GM18868 (cell line): ENCODE measurements around the gene CNOT8.
"Not testable (repeated sequence)": the region's sequence is repeated elsewhere in the genome, so short reads cannot be mapped to it uniquely, and the experiment has no call there.

Source experiments
- ATAC-seq: cut with Tn5 transposase; IDR thresholded peaks from one replicate; pipeline ENCODE4 v1.9.1; 2021; ENCODE audit warnings: mild to moderate bottlenecking, moderate library complexity; ENCODE audit not compliant: unreplicated experiment

Gene CNOT8

GRCh38 chr5:154905601-154906000 is 47.2 kb downstream of the CNOT8 start:
- not testable (repeated sequence) for ATAC-seq

DNA sequence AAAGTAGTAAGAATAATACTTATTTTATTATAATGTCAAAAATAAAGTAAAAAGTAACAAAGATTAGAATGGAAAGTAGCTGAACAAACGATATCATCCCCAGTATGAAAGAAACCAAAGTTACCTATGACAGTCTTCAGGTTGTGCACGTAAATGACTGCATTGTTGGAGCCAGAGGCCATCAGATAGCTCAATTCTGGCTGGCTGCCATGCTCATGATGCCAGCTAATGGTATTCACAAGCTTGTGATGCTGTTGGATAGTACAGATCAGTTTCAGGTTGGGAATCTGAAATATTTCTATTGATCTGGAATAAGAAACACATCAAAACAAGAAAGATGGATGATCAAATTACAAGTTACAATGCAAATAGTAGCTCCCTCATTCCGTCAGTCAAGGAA is 58.4 kb downstream of the CNOT8 start:
- ATAC-seq = no peak

GRCh38 chr5:154917757-154918156 is 59.3 kb downstream of the CNOT8 start:
- no peak for ATAC-seq

DNA sequence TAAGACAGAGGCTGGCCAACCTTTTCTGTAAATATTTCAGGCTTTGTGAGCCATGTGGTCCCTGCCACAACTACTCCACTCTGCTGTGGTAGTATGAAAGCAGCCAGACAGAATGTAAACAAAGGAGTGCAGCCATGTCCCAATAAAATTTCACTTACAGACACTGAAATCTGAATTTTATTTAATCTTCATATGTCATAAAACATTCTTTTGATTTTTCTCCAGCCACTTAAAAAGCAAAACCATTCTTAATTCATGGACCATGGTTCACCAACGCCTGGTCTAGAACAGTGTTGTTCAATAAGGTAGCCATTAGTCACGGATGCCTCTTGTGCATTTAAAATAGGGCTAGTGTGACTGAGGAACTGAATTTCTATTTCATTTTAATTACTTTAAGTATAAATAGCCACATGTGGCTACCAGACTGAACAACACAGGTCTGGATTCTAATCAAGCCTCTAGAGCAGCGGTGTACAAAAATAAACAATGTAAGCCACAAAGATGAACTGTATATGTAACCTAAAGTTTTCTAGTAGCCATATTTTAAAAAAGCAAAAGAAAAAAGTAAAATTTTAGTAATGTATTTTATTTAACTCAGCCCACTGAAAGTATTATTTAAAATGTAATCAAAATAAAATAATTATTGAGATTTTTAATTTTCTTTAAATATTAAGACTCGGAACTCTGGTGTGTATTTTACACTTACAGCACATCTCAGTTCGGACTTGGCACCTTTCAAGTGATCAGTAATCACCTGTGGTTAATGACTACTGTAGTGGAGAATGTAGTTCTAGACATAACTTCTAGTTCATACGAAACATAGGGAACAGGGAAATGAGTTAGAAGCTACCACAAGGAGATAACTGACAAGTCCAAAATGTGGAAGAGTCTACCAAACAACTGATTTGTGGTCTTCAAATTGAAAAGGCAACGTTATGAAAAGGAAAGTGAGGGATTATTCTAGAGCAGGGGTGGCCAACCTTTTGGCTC is 65.3 kb downstream of the CNOT8 start:
- ATAC-seq = no peak
